Stimulated activated naive CD4-positive, alpha-beta T cell (primary cell): ENCODE results near the gene U2AF1L4.

ENCODE experiments used
- DNase-seq, 6 experiments: peaks; one replicate each; lab custom pipeline; 2025; lab: John Stamatoyannopoulos, UW

Gene U2AF1L4, protein sequence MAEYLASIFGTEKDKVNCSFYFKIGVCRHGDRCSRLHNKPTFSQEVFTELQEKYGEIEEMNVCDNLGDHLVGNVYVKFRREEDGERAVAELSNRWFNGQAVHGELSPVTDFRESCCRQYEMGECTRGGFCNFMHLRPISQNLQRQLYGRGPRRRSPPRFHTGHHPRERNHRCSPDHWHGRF

DNA sequence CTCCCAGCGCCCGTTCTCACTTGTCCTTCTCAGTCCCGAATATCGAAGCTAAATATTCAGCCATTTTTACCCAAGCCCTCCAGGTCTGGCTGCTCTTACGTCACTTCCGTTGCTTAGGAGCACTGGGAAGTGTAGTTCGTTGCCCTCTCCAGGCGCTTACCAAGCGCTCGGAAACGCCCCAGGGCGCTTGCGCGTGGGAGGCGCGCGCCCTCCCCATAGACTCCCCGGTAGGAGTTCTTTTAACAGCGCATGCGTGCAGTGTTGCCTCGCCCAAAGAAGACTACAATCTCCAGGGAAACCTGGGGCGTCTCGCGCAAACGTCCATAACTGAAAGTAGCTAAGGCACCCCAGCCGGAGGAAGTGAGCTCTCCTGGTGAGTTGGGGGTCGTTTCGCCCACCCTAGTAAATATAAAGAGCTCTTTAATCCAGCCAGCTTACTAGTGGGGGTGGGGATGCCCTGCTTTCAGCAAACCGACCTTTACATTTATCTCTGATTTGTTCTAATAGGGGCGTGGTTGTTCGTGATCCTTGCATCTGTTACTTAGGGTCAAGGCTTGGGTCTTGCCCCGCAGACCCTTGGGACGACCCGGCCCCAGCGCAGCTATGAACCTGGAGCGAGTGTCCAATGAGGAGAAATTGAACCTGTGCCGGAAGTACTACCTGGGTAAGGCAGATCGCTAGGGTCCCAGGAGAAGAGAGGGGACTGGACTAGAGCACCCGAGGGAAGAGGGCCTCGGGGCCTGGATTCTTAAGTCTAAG lies at the start of gene U2AF1L4, which contains the start of gene PSENEN:
U2AF1L4 (minus strand) TSS at position 91 of the 759 bp plus-strand sequence; CDS start at position 64, 27 bp downstream.
PSENEN (plus strand) TSS at position 324 of the 759 bp plus-strand sequence; CDS start at position 604, 280 bp downstream.
- DNase-seq = peak; percentile 89 to 97 (median 96)

DNA sequence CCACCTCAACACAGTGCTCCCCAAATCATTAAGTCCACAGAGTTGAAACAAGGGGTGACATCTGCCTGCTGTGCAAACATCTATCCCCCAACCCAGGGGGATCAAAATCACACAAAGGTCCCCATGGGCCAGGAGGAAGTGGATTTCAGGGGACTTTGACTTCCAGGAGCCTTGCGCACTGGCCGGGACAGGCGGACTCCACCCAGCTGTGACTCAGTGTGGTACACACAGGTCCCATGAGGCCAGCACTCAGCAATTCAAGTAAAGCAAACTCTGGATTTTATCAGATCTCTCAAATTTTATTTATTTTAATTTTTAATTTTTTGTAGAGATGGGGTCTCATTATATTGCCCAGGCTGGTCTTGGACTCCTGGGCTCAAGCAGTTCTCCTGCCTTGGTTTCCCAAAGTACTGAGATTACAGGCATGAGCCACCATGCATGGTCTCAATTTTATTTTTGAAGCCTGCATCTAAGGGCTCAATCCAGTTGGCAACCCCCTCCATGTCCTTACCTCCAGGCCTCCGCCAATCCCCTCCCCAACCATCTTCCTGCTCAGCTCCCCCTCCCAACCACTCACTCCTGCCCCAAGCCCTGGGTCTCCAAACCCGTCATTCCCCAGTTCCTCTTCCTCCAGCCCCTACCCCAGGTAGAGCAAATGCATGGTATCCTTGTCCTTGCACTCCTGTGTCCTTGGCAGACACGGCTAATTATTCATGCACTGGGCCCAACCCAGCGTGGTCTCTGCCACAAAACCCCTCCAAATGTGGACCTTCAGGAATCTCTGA lies 48.4 kb upstream of the U2AF1L4 start:
- DNase-seq = no peak

DNA sequence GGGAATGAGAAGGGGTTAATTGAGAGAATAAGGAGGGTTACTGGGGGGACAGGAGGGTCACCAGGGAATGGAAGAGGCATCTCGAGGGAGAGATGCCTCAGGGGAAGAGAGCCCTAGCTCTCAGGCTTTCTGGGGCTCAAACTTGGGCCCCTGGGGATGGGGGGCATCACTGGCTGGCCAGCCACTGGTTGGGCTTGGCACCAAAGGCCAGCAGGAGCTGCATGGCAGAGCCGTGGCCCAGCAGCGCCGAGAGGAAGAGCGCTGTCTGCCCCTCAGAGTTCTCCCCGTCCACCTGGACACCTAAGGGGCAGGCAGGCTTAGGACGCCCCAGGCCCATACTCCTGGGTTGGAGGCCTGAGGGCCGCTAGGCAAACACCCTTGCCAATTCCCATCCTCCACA lies 47.7 kb upstream of the U2AF1L4 start:
- no peak for DNase-seq

DNA sequence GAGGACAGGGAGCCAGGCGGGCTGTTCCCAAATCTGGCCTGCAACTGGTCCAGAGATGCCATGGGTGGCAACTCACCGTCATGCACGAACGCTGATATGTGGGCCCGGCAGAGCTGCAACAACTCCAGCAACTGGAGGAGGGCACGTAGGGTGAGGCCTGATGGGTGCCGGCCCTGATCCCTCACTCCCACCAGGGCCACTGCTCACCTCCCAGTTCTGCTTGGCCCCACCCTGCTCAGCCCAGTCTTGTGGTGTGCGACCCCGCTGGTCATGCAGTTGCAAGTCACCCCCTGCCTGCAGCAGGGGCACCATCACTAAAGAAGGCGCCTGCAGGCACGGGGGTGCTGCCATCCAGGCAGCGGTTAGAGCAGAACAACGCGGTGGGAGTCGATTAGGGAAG lies 47.1 kb upstream of the U2AF1L4 start:
- no peak for DNase-seq

DNA sequence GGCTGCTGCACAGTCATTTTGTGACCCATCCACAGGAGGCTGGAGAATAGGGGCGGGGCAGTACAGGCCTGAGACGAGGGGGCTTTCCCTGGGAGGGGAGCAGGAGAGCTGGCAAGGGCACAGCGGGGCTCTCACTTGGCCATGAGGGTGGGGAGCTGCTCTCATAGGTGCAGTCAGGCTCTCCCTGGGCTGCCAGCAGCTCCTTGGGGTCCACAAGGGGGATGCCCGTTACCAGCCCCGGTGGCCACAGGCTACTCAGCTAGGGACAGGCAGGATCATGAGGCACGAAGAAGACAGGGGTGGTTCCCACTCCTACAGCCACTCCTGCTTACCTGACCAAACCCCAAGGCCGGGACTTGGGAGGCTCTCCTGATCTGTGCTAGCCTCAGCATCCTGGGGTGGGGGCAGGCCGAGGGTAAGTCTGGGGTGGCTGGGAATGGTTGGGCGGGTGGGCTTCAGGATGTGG lies 46.6 kb upstream of the U2AF1L4 start:
- no peak for DNase-seq

DNA sequence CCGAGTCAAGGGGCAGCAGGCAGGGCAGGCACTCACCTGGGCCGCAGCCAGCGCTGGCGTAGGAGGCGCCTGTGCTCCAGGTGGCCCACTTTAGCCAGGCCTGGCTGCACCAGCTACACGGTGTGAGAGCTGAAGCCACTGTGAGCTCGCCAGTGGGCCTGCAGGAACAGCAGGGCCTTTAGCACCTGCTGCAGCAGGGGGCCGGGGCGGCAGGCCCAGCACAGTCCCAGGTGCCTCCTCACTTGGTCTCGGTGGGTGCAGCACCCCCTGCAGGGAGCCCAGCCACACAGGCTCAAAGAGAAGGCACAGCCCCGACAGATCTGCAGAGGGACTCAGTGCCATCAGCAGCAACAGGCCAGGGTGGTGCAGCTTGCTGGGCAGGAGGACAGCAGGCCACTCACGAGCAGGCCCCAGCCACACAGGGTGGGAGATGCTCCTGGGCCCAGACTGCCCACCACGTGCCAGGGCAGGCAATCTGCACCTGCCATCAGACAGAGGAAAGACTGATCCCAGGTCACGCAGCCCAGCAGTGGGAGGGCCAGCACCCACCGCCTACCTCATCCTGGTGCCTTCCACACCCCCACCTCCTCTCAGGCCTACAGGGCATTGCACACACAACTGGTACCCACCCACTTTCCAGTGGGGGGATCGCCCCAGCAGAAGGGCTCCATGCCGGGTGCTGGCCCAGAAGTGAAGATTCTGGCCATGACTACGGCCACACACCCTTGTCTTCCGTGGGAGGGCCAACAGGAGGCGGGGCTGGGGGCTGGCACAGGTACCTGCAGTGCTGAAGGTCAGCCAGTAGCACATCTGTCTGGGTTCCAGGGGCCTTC lies 46.0 kb upstream of the U2AF1L4 start:
- peak in 1 of 6 experiments; percentile 3 for DNase-seq

DNA sequence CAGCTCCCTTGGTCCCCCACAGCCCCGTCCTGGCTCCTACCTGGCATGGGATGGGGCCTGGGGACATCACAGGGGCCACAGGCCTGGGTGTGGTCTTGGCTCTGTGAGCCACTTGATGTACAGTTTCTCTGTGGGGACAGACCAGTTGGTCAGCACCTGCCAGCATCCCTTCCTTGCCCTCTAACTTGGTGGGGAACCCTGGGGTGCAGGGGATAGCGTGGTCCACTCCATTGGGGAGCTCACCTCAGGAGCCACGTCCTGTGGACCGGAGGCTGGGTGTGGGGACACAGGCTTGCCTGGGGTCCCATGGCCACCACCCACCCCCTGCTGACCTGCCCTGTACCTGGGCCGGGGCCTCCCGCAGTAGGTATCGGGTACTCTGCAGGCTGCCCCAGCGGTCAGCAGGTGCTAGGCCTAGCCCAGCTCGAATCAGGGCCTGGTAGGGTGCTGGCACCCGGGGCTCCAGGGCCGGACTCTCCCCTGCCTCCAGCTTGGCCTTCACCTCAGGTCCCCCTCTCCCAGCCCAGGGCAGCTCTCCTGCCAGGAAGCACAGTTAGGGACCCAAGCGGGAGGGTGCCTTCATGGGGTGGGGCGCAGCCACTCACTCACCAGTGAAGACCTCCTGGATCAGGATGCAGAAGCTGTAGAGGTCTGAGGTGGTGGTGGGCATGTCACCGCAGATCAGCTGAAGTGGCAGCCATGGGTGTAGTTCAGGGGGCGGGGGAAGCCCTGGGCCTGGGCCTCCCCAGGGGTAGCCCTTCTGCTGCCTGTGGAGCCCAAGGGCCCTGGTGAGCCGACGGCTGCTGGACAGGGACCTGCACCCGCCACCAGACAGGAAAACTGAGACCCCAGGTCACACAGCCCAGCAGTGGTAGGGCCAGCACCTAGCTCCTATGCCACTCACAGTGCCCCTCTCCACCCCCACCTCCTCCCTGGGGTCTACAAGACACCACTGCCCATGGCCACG lies 45.0 kb upstream of the U2AF1L4 start:
- DNase-seq = no peak

DNA sequence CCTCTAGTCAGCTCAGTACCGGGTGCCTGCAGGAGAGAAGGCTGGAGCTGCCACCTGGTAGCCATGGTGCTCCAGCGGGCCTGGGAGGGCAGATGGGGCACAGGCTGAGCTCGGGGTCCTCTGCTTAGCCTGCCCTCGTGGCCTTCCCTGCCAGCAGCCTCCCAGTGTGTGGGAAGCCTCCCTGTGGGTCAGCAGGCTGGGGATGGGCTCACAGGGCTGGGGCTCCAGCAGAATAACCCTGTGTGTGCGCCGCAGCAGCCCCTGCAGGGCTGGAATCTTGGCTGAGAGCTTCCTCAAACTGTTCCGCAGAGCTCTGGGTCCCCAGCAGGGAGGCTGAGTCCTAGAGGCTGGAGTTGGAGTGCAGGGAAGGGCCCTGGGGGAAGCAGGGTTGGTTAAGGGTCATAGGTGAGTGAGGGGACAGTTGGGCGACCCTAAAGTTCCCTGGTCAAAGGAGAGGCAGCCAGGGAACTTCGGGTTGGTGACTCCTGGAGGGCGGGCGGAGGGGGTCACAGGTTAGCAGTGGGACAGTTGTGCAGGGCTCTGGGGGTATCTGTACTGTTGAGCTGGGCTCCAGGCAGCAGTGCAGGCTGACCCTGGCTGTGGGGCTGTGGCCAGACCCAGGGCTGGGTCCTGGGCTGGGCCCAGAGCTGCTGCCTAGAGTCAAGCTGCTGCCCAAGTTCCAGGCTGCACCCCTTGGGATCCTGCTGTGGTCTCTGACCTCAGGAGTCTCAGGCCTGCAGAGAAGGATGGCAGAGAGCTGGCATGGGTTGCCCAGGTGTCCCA lies 44.2 kb upstream of the U2AF1L4 start:
- no peak for DNase-seq

DNA sequence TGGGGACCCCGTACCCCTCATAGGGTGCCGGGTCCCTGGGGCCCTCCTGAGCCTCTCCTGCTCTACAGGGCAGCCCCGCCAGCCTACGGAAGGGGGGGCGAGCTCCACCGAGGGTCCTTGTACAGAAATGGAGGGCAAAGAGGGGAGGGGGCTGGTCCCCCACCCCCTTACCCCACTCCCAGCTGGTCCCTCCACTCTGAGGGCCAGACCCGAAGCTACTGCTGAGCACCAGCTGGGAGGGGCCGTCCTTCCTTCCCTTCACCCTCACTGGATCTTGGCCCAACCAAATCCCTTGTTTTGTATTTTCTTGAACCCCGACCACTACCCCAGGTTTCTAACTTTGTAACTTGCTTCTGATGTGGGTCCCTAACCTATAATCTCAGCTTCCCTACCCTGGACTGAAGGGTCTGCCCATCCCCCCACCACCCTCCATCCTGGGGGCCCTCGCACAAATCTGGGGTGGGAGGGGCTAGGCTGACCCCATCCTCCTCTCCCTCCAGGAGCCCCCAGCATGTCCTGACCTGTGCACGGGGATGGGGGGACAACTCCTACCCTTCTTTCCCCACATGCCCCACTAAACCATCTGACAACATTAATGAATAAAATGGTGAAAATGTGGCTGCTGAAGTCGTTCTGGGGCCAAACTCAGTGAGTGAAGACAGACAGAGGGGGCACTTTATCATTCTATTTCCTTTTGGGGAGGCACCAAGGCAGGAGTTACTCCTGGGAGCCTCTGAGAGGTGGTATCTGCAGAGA lies 43.2 kb upstream of the U2AF1L4 start:
- DNase-seq = no peak

DNA sequence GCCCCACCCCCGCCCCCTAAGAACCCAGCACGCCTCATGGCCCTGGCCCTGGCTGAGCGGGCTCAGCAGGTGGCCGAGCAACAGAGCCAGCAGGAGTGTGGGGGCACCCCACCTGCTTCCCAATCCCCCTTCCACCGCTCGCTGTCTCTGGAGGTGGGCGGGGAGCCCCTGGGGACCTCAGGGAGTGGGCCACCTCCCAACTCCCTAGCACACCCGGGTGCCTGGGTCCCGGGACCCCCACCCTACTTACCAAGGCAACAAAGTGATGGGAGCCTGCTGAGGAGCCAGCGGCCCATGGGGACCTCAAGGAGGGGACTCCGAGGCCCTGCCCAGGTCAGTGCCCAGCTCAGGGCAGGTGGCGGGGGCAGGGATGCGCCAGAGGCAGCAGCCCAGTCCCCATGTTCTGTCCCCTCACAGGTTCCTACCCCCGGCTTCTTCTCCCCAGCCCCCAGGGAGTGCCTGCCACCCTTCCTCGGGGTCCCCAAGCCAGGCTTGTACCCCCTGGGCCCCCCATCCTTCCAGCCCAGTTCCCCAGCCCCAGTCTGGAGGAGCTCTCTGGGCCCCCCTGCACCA lies 42.1 kb upstream of the U2AF1L4 start:
- no peak for DNase-seq

DNA sequence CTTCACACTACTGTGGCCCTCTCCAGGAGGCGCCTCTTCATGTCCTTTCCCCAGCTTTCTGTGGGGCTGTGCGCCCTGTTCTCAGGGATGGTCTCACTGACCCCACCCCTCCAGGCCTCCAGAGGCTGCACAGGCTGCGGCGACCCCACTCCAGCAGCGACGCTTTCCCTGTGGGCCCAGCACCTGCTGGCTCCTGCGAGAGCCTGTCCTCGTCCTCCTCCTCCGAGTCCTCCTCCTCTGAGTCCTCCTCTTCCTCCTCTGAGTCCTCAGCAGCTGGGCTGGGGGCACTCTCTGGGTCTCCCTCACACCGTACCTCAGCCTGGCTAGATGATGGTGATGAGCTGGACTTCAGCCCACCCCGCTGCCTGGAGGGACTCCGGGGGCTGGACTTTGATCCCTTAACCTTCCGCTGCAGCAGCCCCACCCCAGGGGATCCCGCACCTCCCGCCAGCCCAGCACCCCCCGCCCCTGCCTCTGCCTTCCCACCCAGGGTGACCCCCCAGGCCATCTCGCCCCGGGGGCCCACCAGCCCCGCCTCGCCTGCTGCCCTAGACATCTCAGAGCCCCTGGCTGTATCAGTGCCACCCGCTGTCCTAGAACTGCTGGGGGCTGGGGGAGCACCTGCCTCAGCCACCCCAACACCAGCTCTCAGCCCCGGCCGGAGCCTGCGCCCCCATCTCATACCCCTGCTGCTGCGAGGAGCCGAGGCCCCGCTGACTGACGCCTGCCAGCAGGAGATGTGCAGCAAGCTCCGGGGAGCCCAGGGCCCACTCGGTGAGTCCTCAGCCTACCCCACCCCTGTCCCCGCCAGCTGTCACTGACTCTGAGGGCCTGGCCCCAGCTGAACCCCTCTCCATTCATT lies 41.3 kb upstream of the U2AF1L4 start:
- DNase-seq = no peak

DNA sequence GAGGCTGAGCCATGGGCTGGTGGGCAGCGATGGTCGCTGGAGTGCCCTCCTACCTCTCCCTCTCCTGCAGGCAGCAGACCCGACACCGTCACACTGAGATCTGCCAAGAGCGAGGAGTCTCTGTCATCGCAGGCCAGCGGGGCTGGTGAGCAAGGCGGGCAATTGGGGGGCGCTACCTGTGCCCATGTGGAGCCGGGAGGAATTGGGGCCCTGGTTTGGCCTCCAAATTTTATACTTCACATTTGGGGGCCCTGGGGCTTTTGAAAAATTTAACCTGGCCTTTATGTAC lies 40.1 kb upstream of the U2AF1L4 start:
- no peak for DNase-seq

DNA sequence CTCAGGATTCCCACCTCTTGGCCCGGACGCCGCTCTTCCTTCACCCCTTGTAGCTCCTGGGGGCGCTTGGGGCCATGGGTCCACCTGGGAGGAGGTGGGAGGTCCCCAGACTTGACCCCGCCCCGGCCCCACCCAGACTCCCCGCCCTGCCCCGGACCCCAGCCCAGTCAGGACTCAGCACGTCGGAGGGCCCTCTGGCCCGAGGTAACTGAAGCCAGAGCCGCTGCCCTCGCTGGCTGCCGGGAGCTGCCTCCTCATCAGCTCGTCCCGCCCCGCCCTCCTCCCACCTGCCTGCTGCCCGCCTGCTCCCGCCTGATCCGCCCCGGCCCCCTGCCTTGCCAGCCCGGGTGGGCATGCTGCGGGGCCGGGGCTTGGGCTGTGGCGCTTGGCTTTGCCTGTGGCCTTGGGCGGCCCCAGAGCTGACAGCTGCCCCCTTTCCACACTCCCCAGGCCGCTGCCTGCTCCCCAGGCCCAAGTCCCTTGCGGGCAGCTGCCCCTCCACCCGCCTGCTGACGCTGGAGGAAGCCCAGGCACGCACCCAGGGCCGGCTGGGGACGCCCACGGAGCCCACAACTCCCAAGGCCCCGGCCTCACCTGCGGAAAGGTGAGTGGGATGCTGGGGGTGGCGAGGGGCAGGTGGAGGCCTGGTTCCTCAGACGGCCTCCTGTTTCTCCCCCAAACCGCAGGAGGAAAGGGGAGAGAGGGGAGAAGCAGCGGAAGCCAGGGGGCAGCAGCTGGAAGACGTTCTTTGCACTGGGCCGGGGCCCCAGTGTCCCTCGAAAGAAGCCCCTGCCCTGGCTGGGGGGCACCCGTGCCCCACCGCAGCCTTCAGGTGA lies 39.5 kb upstream of the U2AF1L4 start:
- no peak for DNase-seq

DNA sequence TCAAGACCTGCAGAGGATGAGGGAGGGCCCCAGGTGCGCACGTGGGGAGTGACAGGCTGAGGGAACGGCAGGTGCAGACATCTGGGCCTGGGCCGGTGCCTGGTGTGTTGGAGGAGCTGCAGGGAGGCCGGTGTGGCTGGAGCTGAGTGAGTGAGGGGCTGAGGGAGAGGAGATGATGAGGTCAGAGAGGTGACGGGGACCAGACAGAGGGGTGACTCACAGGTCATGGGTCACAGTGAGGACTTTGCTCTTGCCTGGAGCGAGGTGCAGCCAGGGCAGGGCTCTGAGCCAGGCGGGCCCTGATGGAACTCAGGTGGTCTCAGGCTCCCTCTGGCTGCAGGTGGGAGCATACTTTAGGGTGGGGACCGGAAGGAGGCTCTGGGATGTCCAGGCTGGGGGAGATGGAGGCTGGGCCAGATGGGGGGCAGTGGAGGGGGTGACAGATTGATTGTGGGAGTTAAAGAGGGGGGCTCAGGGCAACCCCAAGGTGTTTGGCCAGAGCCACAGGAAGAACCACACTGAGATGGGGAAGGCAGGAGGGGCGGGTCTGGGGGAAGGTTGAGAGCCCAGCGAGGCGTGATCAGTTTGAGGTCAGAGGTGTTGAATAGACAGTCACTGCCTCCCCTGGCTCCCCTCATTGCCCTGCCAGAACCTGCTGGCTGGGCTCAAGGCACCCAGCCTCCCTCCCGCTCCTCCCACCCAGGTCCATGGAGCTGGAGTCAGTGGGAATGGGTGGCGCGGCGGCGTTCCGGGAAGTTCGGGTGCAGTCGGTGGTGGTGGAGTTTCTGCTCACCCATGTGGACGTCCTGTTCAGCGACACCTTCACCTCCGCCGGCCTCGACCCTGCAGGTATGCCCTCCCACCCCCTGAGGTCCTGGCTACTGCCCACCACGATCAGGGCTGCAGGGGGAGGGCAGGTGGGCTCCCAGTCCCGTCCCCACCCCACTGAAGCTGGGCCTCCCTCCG lies 38.5 kb upstream of the U2AF1L4 start:
- no peak for DNase-seq

DNA sequence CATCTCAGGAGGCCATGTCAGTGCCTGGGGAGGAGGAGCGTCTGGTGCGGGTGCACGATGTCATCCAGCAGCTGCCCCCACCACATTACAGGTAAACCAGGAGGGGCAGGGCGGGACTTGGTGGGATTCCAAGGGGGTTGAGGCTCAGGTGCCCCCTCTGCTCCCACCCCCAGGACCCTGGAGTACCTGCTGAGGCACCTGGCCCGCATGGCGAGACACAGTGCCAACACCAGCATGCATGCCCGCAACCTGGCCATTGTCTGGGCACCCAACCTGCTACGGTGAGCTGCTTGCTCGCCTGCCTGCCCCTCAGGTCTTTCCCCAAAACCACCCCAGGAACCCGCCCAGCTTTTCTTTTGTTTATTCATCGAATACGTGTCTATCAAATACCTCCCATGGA lies 37.4 kb upstream of the U2AF1L4 start:
- no peak for DNase-seq

DNA sequence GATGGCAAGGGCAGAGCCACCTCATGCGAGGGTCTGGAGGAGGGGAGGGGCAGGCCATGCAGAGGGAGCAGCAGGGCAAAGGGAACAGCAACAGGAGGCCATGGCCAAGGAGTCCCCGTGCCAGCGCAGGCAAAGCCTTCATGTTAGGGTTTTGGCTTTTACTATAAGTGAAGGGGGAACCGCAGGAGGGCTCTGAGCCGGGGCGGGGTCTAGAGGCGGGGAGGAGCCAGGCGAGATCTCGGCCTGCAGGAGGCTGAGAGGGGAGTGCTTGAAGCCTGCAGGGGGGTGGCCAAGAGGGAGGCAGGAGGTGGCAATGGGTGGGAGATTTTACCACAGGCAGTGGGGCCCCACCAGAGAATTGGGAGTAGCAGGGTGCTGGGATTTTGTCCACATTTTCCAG lies 36.4 kb upstream of the U2AF1L4 start:
- DNase-seq = no peak
